GM23338 (cell line): ENCODE results near the gene AQP6. TPM values are rescaled to one million over a fixed set of nuclear protein-coding genes. Genes with fewer than 3 reads are reported as not detected.

Experiments
- ATAC-seq: fragments of 200-7000 bp; cut with Tn5 transposase; 3 replicates; pipeline ENCODE4 v1.9.1; 2020
- DNase-seq: peaks from one replicate; pipeline ENCODE4 v3.0.0-alpha.2; 2015; ENCODE audit warnings: low spot score
- H2AFZ ChIP-seq: fragments of 200-600 bp; sonication (generic); 2 replicates; pipeline ENCODE4 v1.8.0; 2016; ENCODE audit warnings: antibody characterized with exemption, mild to moderate bottlenecking, moderate library complexity
- H3F3A ChIP-seq: fragments of 200-600 bp; sonication (generic); replicated peaks from 2 replicates; pipeline ENCODE4 v1.8.0; 2017; ENCODE audit warnings: antibody characterized with exemption, mixed run types, low read depth
- H3K27ac ChIP-seq: fragments of 200-600 bp; sonication (generic); 2 replicates; pipeline ENCODE4 v1.6.1; 2016; ENCODE audit warnings: low read depth
- H3K27me3 ChIP-seq: fragments of 200-600 bp; sonication (generic); 2 replicates; pipeline ENCODE4 v1.8.0; 2016; ENCODE audit warnings: mild to moderate bottlenecking, mixed run types, moderate library complexity; ENCODE audit not compliant: insufficient read depth
- H3K36me3 ChIP-seq: fragments of 200-600 bp; sonication (generic); 2 replicates; pipeline ENCODE4 v1.8.0; 2016; ENCODE audit warnings: mild to moderate bottlenecking; ENCODE audit not compliant: insufficient read depth
- H3K4me1 ChIP-seq: fragments of 200-600 bp; sonication (generic); 2 replicates; pipeline ENCODE4 v1.8.0; 2016; ENCODE audit warnings: mild to moderate bottlenecking, moderate library complexity; ENCODE audit not compliant: insufficient read depth
- H3K4me2 ChIP-seq: fragments of 200-600 bp; sonication (generic); 2 replicates; pipeline ENCODE4 v1.7.1; 2017; ENCODE audit warnings: mixed run types
- H3K4me3 ChIP-seq: fragments of 200-600 bp; sonication (generic); 2 replicates; pipeline ENCODE4 v1.6.1; 2016; ENCODE audit warnings: mixed run types
- H3K79me2 ChIP-seq: fragments of 200-600 bp; sonication (generic); replicated peaks from 2 replicates; pipeline ENCODE4 v1.8.0; 2017; ENCODE audit warnings: mild to moderate bottlenecking; ENCODE audit not compliant: insufficient read depth
- H3K9me2 ChIP-seq: fragments of 200-600 bp; sonication (generic); 2 replicates; pipeline ENCODE4 v1.8.0; 2017; ENCODE audit not compliant: insufficient read depth
- H4K20me1 ChIP-seq: fragments of 200-600 bp; sonication (generic); replicated peaks from 2 replicates; pipeline ENCODE4 v1.8.0; 2017; ENCODE audit warnings: mild to moderate bottlenecking; ENCODE audit not compliant: insufficient read depth
- H3K27ac Mint-ChIP-seq: 2 replicates; pipeline ENCODE4 v1.8.0; 2020; ENCODE audit warnings: inconsistent platforms, mild to moderate bottlenecking, moderate library complexity, mixed read lengths
- H3K27me3 Mint-ChIP-seq: 3 replicates; pipeline ENCODE4 v1.8.0; 2022; ENCODE audit warnings: low read depth, mild to moderate bottlenecking, moderate library complexity, mixed read lengths, inconsistent platforms; ENCODE audit not compliant: insufficient read depth, poor library complexity
- H3K36me3 Mint-ChIP-seq: 3 replicates; pipeline ENCODE4 v1.8.0; 2021; ENCODE audit warnings: low read depth, mild to moderate bottlenecking, inconsistent platforms, moderate library complexity, mixed read lengths
- H3K4me1 Mint-ChIP-seq: 3 replicates; pipeline ENCODE4 v1.8.0; 2020; ENCODE audit warnings: mild to moderate bottlenecking, inconsistent platforms, mixed read lengths
- H3K4me3 Mint-ChIP-seq: 3 replicates; pipeline ENCODE4 v1.8.0; 2021; ENCODE audit warnings: moderate library complexity, mild to moderate bottlenecking, inconsistent platforms, mixed read lengths
- H3K9me3 Mint-ChIP-seq: 3 replicates; pipeline ENCODE4 v1.8.0; 2020; ENCODE audit warnings: moderate library complexity, mild to moderate bottlenecking, inconsistent platforms, mixed read lengths
- CREB1 ChIP-seq: fragments of 250-450 bp; sonication (Bioruptor Pico); IDR thresholded peaks from 2 replicates; pipeline ENCODE4 v1.5.0; 2020; ENCODE audit warnings: low read depth, mild to moderate bottlenecking, moderate library complexity
- CTCF ChIP-seq, 2 experiments: fragments of 200-600 bp in 1 of 2; sonication (generic) in 1 of 2; conservative IDR thresholded peaks; 2 replicates each; pipeline versions ENCODE4 v1.5.1 to v1.6.1; 2016 to 2017; ENCODE audit warnings: antibody characterized with exemption in 2 of 2, low read depth in 2 of 2, mild to moderate bottlenecking in 2 of 2, moderate library complexity in 1 of 2
- ETS1 ChIP-seq: IDR thresholded peaks from 2 replicates; pipeline ENCODE4 v1.6.1; 2016; ENCODE audit warnings: antibody characterized with exemption
- EZH2 ChIP-seq: fragments of 200-600 bp; sonication (generic); IDR thresholded peaks from one replicate; pipeline ENCODE4 v1.8.0; 2017; ENCODE audit warnings: antibody characterized with exemption, mild to moderate bottlenecking, low read depth; ENCODE audit not compliant: unreplicated experiment
- JUNB ChIP-seq: IDR thresholded peaks from one replicate; pipeline ENCODE4 v1.6.1; 2016; ENCODE audit warnings: antibody characterized with exemption; ENCODE audit not compliant: unreplicated experiment
- NANOG ChIP-seq: IDR thresholded peaks from 2 replicates; pipeline ENCODE4 v1.6.1; 2016; ENCODE audit warnings: antibody characterized with exemption, borderline replicate concordance
- POLR2AphosphoS5 ChIP-seq: IDR thresholded peaks from 2 replicates; pipeline ENCODE4 v1.6.1; 2016; ENCODE audit warnings: antibody characterized with exemption, low read depth
- REST ChIP-seq: IDR thresholded peaks from one replicate; pipeline ENCODE4 v1.6.1; 2018; ENCODE audit warnings: antibody characterized with exemption; ENCODE audit not compliant: unreplicated experiment
- STAT1 ChIP-seq: IDR thresholded peaks from one replicate; pipeline ENCODE4 v1.6.1; 2016; ENCODE audit warnings: antibody characterized with exemption; ENCODE audit not compliant: unreplicated experiment
- ZNF114 ChIP-seq: fragments of 250-450 bp; sonication (Bioruptor Pico); IDR thresholded peaks from 2 replicates; pipeline ENCODE4 v1.5.0; 2020; ENCODE audit warnings: mild to moderate bottlenecking, moderate library complexity
- ZNF331 ChIP-seq: fragments of 250-450 bp; sonication (Bioruptor Pico); IDR thresholded peaks from 2 replicates; pipeline ENCODE4 v1.5.0; 2020; ENCODE audit warnings: low read depth, mild to moderate bottlenecking, moderate library complexity
- polyA plus RNA-seq: library from polyadenylated mRNA; unstranded; fragments of >200 nt; fragmentation: Nextera tagmentation; extraction: Ambion mirVana; gene quantifications from 2 replicates; pipeline ENCODE4 v1.2.1, GENCODE V29; 2016
- total RNA-seq: library from RNA; depleted of rRNA; stranded (reverse); fragments of >200 nt; shearing (Covaris generic); gene quantifications from 2 replicates; pipeline ENCODE4 v1.2.3, GENCODE V29; 2014

Gene AQP6
- total and polyA plus RNA-seq, 2 experiments from 2014 or later: 0.08 TPM; not detected in 1

GRCh38 chr12:49936925-49937324, 35.8 kb upstream of the AQP6 start (continued):
- TF ChIP-seq ZNF114 (CRISPR knock-in tag): no peak
- TF ChIP-seq CTCF (conservative IDR thresholded peaks at IDR 0.05; ENCODE audit: low read depth in 2 of 2): no peak
- no peak for TF ChIP-seq CREB1 (CRISPR knock-in tag)
- no peak for TF ChIP-seq REST
- TF ChIP-seq ZNF331 (CRISPR knock-in tag): no peak
- no peak for TF ChIP-seq EZH2
- TF ChIP-seq JUNB: no peak
- TF ChIP-seq NANOG: no peak

GRCh38 chr12:49937639-49938300, 35.0 kb upstream of the AQP6 start:
- H3K27ac Mint-ChIP-seq: no peak overlapping the region
- TF ChIP-seq EZH2: no peak
- no peak for TF ChIP-seq JUNB
- no peak for TF ChIP-seq ZNF114 (CRISPR knock-in tag)
- TF ChIP-seq POLR2AphosphoS5: no peak
- TF ChIP-seq CREB1 (CRISPR knock-in tag): no peak
- TF ChIP-seq ETS1: no peak
- no peak for TF ChIP-seq NANOG
- no peak for TF ChIP-seq STAT1
- no peak for TF ChIP-seq REST
- no peak for TF ChIP-seq CTCF (conservative IDR thresholded peaks at IDR 0.05; ENCODE audit: low read depth in 2 of 2)

More at GRCh38 chr12:49937639-49938300, 35.0 kb upstream of the AQP6 start:
- peaks cover 17% of the 10 kb centered on the region for H3K4me1 Mint-ChIP-seq
- H3K27me3 Mint-ChIP-seq: peaks cover 1% of the 10 kb centered on the region
- Histone ChIP-seq H4K20me1 (no peaks in the 10 kb centered on the region), H3K4me1 (0 out of 2 replicates have a peak, but pooled peaks cover 3% of the 10 kb centered on the region), H3K79me2 (no peaks in the 10 kb centered on the region), H3K4me2 (no peak overlapping the region), H2AFZ (0 out of 2 replicates have a peak overlapping the region, but pooled peaks have one; percentile 43), H3F3A (no peaks in the 10 kb centered on the region), H3K36me3 (no peaks in the 10 kb centered on the region), H3K4me3 (no peak overlapping the region), H3K9me2 (0 out of 2 replicates have a peak, but pooled peaks cover 3% of the 10 kb centered on the region), H3K27me3 (no peaks in the 10 kb centered on the region), H3K27ac (no peak overlapping the region)
- no peaks in the 10 kb centered on the region for H3K36me3 Mint-ChIP-seq
- H3K4me3 Mint-ChIP-seq: no peak overlapping the region
- ATAC-seq: no peak; the same call in 2 of the 3 replicates
- no peaks in the 10 kb centered on the region for H3K9me3 Mint-ChIP-seq
- DNase-seq: no peak
